ENCODE results near the gene ENTPD6.

DNA sequence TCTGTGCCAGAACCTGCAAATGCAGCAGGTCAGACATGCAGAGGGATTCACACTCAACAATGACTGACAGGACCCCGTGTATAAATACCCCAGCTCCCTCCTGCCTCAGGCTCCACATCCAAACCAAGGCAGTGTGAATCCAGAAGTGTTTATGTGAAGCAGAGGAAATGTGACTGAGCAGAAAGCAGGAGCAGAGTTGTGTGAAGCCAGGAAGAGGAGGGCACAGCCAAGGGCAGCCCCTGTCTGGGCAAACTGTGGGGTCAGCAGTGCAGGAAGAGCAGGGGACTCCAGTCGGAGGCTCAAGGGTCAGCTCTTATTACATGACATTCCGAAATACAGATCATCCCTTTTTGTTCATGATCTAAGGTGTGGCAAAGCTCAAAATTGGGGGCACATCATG lies 19.3 kb upstream of the ENTPD6 start:
- TF ChIP-seq ZNF274 (IDR thresholded peaks at IDR 0.05; ENCODE audit: low read depth, low read length), result no peak
- no peak for TF ChIP-seq YY1 (IDR thresholded peaks at IDR 0.05; ENCODE audit: insufficient read depth, insufficient read length)
- TF ChIP-seq SUZ12 (IDR thresholded peaks at IDR 0.05; ENCODE audit: extremely low read depth, insufficient read depth, insufficient read length), result no peak
